Parathyroid adenoma (tissue), 2 donors: ENCODE results near the gene PTPRJ.
"Not testable (repeated sequence)": the region's sequence is repeated elsewhere in the genome, so short reads cannot be mapped to it uniquely, and the experiment has no call there.

Experiments used
- H2AFZ ChIP-seq: fragments of 300-600 bp; sonication (generic); one replicate; pipeline ENCODE4 v1.7.0; 2017; ENCODE audit warnings: antibody characterized with exemption, mild to moderate bottlenecking
- H3K27ac ChIP-seq: fragments of 300-600 bp; sonication (generic); one replicate; pipeline ENCODE4 v1.7.0; 2017
- H3K27me3 ChIP-seq: fragments of 300-600 bp; sonication (generic); one replicate; pipeline ENCODE4 v1.7.0; 2017; ENCODE audit warnings: low read length; ENCODE audit not compliant: control insufficient read depth, insufficient read depth
- H3K36me3 ChIP-seq: fragments of 300-600 bp; sonication (generic); one replicate; pipeline ENCODE4 v1.7.0; 2017; ENCODE audit warnings: low read length; ENCODE audit not compliant: control insufficient read depth, insufficient read depth
- H3K4me1 ChIP-seq: fragments of 300-600 bp; sonication (generic); one replicate; pipeline ENCODE4 v1.7.0; 2017; ENCODE audit warnings: control low read depth
- H3K4me2 ChIP-seq: fragments of 300-600 bp; sonication (generic); one replicate; pipeline ENCODE4 v1.7.0; 2017; ENCODE audit warnings: low read length
- H3K4me3 ChIP-seq: fragments of 300-600 bp; sonication (generic); one replicate; pipeline ENCODE4 v1.7.0; 2017; ENCODE audit warnings: low read depth, low read length
- H3K79me2 ChIP-seq: fragments of 300-600 bp; sonication (generic); one replicate; pipeline ENCODE4 v1.7.0; 2017; ENCODE audit warnings: control low read depth
- H3K9ac ChIP-seq: fragments of 300-600 bp; sonication (generic); one replicate; pipeline ENCODE4 v1.7.0; 2017; ENCODE audit warnings: mild to moderate bottlenecking
- H3K9me3 ChIP-seq: fragments of 300-600 bp; sonication (generic); one replicate; pipeline ENCODE4 v1.7.0; 2017; ENCODE audit warnings: low read length; ENCODE audit not compliant: control insufficient read depth
- TF ChIP-seq, protein P1 (sequence below): fragments of 300-600 bp; sonication (generic); IDR thresholded peaks from one replicate; pipeline ENCODE4 v1.7.0; 2017; ENCODE audit warnings: antibody characterized with exemption, mild to moderate bottlenecking
- donor health status: primary hyperparathyroidism.

PTPRJ gene

DNA sequence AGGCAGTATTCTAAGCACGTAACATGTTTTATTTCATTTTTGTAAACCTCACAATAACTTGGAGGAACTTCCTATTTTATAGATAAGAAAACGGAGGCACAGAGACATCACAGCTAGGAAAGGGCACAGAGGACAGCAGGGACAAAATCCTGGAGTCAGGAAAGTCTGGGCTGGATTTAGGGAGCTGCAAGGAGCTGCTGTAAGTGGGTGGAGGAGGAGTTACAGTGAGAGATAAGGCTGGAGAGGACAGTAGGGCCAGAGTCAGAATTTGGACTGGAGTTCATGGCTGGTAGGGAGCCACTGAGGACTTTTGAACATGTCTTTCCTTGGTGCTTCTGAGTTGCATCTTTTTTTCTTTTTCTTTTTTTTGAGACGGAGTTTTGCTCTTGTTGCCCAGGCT is 32.2 kb upstream of the PTPRJ start:
- no peak overlapping the region for H3K4me3 ChIP-seq
- no peak overlapping the region for H3K4me2 ChIP-seq
- TF ChIP-seq, protein P1, sequence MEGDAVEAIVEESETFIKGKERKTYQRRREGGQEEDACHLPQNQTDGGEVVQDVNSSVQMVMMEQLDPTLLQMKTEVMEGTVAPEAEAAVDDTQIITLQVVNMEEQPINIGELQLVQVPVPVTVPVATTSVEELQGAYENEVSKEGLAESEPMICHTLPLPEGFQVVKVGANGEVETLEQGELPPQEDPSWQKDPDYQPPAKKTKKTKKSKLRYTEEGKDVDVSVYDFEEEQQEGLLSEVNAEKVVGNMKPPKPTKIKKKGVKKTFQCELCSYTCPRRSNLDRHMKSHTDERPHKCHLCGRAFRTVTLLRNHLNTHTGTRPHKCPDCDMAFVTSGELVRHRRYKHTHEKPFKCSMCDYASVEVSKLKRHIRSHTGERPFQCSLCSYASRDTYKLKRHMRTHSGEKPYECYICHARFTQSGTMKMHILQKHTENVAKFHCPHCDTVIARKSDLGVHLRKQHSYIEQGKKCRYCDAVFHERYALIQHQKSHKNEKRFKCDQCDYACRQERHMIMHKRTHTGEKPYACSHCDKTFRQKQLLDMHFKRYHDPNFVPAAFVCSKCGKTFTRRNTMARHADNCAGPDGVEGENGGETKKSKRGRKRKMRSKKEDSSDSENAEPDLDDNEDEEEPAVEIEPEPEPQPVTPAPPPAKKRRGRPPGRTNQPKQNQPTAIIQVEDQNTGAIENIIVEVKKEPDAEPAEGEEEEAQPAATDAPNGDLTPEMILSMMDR = no peak
- H3K36me3 ChIP-seq = no peaks in the 10 kb centered on the region
- no peak overlapping the region for H3K27ac ChIP-seq
- H3K27me3 ChIP-seq = no peaks in the 10 kb centered on the region
- no peak overlapping the region for H2AFZ ChIP-seq
- H3K9ac ChIP-seq = no peak overlapping the region
- no peaks in the 10 kb centered on the region for H3K79me2 ChIP-seq
- H3K9me3 ChIP-seq = no peaks in the 10 kb centered on the region
- no peaks in the 10 kb centered on the region for H3K4me1 ChIP-seq

DNA sequence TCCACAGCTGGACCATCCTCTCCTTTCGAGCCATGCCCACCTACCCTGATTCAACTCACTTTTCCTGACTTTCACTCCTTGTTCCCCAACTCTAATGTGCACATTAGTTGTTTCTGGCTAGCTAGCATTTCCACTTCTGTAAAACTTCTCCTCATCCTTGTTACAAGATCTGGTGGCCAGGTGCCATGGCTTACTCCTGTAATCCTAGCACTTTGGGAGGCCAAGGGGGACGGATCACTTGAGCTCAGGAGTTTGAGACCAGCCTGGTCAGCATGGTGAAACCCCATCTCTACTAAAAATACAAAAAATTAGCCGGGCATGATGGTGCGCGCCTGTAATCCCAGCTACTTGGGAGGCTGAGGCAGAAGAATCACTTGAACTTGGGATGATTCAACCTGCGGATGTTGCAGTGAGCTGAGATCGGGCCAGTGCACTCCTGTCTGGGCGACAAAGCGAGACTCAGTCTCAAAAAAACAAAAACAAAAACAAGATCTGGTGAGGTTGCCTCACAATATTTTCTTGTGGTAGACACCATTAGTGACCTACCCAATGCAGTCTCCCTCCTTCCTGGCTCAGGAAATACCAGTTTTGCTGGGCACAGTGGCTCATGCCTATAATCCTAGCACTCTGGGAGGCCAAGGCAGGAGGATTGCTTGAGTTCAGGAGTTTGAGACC is 31.2 kb upstream of the PTPRJ start:
- not testable (repeated sequence) for H3K4me3 ChIP-seq, H3K9ac ChIP-seq, H3K27ac ChIP-seq, H3K36me3 ChIP-seq, H3K79me2 ChIP-seq, H3K4me2 ChIP-seq, H2AFZ ChIP-seq, H3K4me1 ChIP-seq, H3K9me3 ChIP-seq, H3K27me3 ChIP-seq

DNA sequence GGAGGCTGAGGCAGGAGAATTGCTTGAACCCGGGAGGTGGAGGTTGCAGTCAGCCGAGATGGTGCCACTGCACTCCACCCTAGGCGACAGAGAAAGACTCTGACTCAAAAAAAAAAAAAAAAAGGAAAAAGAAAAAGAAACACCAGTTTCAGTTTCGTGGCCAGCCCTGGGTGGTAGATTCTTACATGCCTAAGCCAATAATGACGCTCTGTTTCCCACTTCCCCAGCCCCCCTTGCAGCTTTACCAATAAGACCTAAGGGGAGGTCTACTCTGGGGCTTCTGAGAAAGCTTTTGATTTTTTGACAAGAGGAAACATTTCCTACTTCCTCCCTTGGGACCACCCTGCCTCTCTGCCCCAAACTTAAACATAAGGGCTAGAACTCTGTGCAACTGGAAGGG is 30.0 kb upstream of the PTPRJ start:
- no peaks in the 10 kb centered on the region for H3K79me2 ChIP-seq
- H3K36me3 ChIP-seq = no peaks in the 10 kb centered on the region
- H3K4me2 ChIP-seq = no peak overlapping the region
- TF ChIP-seq, protein P1 = no peak
- H3K9ac ChIP-seq = no peak overlapping the region
- H2AFZ ChIP-seq = no peak overlapping the region
- no peak overlapping the region for H3K27ac ChIP-seq
- H3K4me1 ChIP-seq = no peaks in the 10 kb centered on the region
- no peaks in the 10 kb centered on the region for H3K27me3 ChIP-seq
- H3K4me3 ChIP-seq = no peak overlapping the region
- H3K9me3 ChIP-seq = no peaks in the 10 kb centered on the region

DNA sequence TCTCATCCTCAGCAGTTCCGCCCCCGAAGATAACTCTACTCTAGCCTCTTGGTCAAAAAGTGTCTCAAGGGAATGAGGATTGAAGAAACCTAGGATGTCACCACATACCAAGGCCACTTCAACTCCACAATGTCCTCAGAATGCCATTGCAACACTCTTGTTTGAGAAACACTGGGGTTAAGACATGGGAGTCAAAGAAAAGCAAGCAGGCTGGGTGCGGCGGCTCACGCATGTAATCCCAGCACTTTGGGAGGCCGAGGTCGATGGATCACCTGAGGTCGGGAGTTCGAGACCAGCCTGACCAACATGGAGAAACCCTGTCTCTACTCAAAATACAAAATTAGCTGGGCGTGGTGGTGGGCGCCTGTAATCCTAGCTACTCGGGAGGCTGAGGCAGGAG is 28.9 kb upstream of the PTPRJ start:
- H3K27ac ChIP-seq, H3K9ac ChIP-seq: not testable (repeated sequence)

DNA sequence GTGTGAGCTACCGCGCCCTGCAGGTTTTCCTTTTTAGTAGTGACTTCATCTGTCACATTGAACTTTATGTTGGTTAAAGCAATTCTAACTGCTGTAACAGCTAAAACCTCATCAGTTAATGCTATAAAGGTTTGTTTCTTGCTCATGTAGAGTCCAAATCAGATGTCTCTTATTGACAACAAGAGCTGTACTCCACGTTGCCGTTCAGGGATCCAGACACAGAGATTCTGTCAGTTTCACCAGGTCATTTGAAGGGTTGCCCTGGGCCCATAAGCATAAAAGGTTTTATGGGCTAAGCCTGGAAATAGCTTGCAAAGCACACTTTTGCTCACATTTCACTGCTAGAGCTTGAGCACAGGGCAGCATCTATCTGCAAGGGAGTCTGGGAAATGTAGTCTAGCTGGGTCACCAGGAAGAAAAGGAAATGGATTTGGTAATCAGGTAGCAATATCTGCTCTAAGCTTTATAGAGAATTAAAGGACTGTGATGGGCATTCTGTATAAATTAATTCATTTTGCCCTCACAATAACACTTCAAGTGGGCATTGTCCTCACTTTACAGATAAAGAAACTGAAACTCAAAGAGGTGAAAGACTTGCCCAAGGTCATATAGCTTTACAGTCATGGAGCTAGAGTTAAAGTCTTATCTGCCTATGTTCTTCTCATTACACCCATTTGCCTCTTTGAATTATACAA is 25.2 kb upstream of the PTPRJ start:
- H3K27ac ChIP-seq = no peak overlapping the region
- TF ChIP-seq, protein P1 = no peak
- no peaks in the 10 kb centered on the region for H3K4me1 ChIP-seq
- H3K4me3 ChIP-seq = no peak overlapping the region
- H2AFZ ChIP-seq = no peak overlapping the region
- no peak overlapping the region for H3K4me2 ChIP-seq
- no peaks in the 10 kb centered on the region for H3K27me3 ChIP-seq
- H3K36me3 ChIP-seq = no peaks in the 10 kb centered on the region
- H3K9me3 ChIP-seq = no peaks in the 10 kb centered on the region
- H3K9ac ChIP-seq = no peak overlapping the region
- no peaks in the 10 kb centered on the region for H3K79me2 ChIP-seq

More for the DNA sequence above, 28.9 kb upstream of the PTPRJ start:
- not testable (repeated sequence) for H3K36me3 ChIP-seq, H2AFZ ChIP-seq, H3K4me3 ChIP-seq, H3K27me3 ChIP-seq, H3K9me3 ChIP-seq, H3K4me2 ChIP-seq, H3K79me2 ChIP-seq, H3K4me1 ChIP-seq
